Fibroblast of gingiva (primary cell): ENCODE data around the gene CARD16.
"Not testable (repeated sequence)": the region's sequence is repeated elsewhere in the genome, so short reads cannot be mapped to it uniquely, and the experiment has no call there.

Experiments used
- DNase-seq: peaks from one replicate; pipeline ENCODE4 v3.0.0-alpha.2; 2011; ENCODE audit warnings: low read depth

Gene CARD16

DNA sequence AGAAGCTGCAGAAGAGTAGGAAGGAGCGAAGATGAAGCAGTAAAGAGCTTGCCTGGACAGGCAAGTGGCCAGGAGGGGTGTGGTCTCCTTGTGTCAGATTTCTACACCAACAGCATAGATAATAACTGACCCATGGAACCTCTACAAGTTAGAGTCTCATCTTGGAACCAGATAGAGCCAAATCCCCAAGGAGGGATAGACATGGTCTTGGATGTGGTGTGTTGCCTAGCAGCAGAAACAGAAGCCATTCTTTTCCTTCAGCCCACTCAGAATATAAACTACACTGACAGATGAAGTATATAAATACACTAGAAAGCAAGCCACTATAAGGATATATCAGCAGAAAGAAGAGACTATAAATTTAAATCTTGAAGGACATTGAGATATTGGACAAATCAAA is 4.3 kb upstream of the CARD16 start:
- DNase-seq: no peak

DNA sequence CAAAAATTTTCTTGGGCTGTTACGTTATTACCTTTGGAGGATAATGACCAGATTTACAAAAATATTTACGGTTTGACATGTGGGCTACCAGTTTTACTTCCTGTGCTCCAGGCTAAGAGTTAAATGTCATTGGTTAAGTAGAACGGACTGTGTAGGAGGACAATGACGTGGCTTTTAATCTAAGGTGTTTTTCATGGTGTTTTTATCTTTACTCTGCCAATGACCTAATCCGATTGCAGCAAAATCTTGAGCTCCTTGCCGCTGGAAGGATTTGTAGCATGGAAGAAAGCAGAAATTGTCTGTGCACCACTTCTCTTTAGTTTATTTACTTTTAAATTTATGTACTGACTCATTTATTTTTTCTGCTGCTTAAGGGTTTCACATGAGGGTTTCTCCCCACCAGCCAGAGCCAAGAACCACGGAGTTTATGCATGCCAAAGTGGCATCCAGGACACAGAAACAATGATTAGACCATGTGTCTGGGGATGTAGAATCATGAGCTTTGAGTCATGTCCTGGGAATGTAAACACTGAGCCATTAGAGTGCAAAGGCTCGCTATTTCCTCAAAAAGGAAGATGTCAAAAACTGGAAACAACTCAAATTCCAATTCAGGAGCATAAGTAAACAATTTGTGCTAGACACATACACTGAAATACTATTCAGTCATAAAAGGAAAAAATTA is 1.9 kb upstream of the CARD16 start:
- peak; percentile 99 for DNase-seq

DNA sequence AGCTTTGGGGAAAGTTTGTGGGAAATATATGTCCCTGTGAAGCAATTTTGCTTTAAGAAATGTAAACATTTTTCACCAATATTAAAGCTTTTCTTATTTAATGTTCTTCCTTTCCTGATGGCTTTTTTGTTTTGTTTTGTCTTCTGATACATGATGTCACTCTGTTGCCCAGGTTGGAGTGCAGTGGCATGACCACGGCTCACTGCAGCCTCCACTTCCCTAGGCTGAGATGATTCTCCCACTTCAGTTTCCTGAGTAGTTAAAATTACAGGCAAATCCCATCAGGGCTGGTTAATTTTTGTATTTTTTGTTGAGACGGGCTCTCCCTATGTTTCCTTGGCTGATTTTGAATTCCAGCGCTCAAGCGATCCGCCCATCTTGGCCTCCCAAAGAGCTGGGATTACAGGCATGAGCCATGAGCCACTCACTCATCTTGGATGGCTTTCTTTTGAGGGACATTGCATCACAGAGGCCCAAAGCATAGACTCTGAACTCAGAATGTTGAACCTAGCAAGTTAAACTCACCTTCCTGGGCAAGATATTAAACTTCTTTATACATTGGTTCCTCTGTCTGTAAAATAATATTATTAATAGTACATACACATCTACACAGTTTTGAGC is 651 bp upstream of the CARD16 start:
- DNase-seq: peak; percentile 49

DNA sequence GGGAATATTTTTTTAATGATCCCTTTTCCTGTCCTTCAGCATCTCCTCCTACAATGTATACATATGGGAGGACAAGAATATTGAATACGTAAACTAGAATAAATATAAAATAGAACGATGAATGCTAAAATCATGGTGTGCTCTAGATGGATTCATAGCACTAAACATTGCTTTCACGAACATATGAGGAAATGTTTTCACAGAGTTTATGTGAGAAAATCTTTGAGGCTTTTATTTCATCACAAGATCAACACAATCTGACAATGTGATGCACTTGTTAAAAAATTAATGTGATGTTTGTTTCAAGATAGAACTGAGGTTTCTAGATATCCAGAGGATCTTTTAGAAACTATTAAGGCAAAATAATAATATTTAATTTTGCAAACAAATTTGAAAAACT is 3.0 kb downstream of the CARD16 start:
- no peak for DNase-seq

DNA sequence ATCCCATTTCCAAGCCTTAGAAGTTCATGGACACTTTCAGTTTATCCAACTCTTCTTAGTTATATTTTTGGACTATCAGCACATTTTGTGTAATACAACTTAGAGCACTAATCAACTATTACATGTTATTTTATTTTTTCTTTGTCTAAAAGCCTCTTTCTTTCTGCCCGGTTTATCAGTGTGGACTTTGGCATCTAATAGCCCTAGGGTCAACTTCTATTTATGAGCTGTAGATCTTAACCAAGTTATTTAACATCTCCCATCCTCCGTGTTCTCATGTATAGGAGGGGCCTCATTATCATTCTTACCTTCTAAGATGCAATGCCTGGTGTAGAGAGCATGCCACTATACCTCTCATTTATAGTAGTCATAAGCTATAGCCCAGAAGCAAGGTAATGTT is 4.4 kb downstream of the CARD16 start:
- no peak for DNase-seq

DNA sequence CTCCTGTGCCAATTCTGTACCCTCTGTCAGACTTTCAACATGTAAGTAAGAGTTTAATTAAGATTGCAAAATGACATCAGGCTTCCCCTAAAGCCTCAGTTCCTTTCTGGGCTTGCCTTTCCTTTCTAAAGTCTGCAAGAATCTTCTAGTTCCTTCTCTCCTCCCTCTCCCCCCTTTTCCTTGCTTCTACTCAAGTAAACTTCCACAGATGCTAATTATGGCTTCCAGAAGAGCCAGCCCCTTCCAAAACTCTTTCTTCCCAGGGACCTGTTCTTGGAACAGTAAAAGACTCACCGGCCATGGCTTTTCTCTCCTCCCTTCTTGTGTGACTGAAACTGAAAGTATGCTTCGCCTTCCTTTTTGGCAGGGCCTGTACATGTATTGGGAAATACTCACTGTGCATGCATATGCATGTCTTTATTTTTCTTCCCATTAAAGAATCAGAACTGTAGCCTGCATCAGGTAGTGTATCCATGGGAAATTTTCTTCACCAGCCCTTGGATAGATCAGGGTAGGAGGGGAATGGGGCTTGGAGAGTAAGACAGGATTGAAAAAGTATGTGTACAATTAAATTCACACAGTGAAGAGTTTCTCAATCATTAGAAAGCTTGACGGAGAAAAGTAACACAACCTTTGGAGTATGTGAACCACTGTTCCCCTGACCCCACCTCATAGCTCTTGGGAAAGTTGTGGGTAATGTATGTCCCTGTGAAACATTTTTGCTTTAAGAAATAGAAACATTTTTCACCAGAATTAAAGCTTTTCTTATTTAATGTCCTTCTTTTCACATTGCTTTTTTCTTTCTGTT is 10.1 kb downstream of the CARD16 start, which contains the start of gene CASP1:
TSS of gene CASP1 (minus strand) at position 332 of the 808 bp plus-strand sequence. CDS start at position 301, 31 bp downstream.
- DNase-seq: peak; percentile 76

DNA sequence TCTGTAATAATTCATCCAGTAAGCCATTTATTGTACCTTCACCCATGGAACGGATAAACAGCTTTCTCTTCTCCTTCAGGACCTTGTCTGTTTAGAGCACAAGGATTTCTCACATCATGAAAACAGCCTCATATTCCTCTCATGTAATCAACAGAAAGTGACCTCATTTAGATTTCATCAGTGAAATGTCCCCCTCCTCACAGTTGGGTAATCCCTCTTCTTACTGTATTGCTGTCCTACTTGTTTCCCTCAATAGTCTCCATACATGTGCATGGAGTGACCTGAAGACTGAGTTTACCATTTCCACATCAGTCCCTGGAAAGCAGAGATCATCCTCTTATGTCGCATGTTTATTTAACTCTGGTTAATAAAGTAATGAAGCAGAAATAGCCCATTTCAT is 10.7 kb downstream of the CARD16 start:
- DNase-seq: not testable (repeated sequence)

DNA sequence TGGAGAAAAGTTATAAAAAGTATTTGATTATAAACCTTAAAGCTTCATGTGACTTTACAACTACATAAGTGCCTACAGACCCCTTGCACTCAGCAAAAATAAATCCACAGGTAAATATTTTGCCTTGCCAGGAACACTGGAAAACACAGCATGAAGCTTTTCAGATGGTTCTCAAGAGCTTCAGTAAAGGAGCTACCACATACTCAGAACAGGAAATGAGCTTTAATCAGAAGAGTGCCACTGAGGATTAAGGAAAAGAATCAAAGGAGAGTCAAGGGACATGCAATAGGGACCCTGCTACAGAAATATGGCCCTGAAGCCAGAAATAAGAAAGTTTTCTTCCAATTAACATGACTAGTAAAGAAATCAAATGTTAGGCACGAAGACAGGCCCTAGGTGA is 11.4 kb downstream of the CARD16 start:
- DNase-seq: no peak

DNA sequence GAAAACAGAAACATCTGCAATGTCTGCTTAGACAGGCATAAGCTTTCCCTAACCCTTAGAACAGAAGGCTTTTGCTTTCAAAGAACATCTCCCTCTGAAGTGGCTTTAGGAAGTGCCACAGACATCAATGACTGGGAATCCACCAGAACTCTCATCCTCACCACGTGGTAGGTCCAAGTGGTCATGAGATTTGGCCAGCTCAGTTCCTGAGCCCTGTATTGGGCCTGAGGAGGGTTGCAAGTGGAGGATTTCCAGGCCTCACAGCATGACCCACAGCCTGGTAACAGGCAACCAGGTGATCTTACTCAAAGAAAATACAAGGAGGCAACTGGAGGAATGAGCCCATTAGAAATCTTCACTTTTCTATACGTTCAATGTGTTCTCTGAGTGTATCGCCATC is 11.8 kb downstream of the CARD16 start:
- no peak for DNase-seq

DNA sequence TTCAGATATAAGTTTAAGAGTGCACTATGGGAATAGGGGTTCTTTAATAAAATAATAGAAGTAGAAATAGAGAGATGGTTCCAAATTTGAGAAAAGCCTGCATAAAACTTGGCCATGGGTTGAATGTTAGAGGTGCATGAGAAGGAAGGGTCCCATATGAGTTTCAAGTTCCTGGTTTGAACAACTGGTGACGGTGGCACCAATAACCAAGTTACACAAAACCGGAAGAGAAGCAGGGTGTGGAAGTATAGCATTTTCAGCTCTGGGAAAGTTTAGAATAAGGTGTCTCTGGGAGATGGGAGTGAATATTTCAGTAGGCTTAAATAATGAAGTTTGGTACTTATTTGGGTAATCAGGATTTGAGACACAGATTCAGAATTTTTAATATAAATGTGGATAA is 12.6 kb downstream of the CARD16 start:
- DNase-seq: no peak

DNA sequence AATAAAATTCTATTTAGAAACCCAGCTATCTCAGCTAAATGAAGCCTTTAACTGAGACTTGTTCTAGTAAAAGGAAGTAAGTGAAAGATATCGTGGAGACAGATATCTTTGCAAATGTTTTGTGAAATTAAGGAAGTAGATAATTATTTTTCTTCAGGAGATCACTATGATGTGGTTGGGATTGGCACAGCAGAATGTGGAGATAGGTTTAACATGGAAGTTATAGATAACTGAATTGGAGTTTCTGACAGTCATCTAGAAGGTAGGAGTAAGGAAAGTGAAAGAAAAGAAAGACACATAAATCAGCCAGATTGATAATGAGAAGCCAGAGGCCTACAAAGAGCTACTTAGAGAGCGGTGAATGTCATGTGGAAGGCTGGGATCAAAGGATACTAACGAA is 17.5 kb downstream of the CARD16 start:
- no peak for DNase-seq

DNA sequence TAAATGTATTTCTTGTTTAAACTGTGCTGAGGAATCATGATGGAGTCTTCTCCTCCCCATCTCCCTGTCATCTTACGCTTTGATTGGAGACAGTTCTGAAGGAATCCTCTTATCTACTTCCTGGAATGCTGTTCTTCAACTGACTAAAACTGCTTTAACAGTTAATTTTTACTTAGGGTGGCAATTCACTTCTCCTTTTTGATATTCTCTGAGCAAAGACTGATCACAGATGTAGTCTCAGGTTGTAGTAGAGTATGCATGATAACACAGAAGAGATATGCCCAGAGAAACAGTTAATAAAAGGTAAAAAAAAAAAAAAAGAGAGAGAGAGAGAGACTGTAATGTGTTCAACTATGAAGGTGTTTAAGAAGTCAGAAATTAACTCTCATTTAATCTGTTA is 20.7 kb downstream of the CARD16 start:
- no peak for DNase-seq

DNA sequence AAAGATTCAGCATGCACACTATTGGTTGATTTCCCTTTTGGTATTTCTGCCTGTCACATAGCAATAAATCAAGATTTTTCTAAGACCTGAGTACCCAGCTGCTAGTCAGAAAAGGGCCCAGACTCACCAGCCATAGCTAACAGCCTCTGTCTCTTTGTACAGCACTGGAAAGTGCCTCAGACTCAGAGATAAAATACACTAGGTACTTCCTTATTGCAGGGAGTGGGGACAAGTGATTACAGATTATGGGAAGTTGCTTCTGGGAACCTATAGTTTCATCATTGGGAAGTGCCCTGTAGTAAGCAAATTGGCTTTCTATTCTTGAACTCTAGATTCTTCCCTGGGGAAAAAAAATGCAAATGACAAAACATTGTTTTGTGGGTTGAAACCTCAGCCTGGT is 22.1 kb downstream of the CARD16 start, which contains the start of gene CASP5:
TSS of gene CASP5 (minus strand) at position 166 of the 400 bp plus-strand sequence. CDS start at position 134, 32 bp downstream.
- DNase-seq: no peak

DNA sequence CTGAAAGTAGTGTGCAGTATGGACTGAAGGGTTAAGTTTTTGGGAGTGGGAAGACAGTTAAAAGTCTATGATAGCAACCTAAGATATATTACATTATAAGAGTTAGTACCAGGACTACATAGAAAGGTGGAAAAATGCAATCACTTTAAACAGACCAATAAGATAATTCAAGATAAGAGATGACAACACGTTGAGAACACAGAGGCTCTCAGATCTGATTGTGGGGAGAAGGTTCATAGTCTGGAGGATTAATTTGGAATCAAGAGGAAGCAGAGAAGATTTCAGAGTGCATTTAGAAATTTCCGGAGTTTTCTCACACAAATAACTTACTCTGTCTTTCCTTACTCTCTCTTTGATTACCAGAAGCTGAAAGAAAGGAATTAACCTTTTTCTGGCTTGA is 22.6 kb downstream of the CARD16 start:
- no peak for DNase-seq

DNA sequence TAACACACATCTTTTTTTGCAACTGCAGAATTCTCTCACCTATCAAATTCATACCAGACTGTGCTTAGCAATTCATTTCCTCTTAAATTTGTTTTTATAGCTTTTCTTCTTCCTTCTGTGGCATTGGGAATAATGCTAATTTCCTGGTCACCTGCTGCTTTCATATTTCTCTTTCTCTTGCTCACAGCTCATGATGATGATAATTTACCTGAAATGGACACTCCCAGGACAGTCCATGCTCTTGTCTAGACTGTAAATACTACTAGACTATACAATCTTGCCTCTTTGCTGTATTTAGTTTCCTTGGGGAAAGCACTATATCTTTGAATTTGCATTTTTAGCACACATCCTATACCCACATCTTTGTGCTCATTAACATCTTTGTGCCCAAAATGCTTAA is 37.7 kb downstream of the CARD16 start:
- no peak for DNase-seq

DNA sequence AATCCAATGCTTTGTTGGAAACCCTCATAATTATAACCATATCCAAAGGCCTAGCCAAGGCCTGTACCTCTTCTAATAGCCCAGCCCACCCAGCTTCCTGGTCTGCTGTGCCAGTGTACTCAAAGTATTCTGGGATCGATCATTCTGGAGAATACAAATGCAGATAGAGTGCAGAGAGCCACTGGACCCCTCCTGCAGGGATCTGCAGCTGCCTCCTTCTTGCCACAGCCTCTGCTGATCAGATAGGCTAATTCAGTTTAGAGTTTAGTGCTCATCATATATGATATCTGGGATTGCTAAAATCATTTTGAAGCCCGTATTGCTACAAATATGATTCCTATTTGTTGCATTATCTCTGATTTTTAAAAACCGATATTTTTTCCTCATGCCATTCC is 39.7 kb downstream of the CARD16 start:
- DNase-seq: no peak

DNA sequence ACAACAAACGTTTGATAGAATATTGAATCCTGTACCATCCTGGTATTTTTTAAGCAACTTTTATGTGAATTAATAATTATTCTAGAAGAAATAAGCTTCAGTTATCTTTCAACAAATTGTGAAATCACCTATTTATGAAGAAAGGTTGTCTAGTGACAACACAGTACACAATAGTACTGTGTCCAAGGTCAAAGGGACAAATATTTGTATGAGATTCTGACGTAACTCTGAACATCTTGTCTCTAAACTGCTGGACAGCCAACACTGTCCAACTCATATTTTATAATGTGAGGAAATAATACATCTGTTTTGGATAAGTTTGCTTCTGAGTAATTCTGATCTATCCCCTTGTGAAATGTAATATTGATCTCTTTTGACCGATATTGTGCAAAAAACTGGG is 41.1 kb downstream of the CARD16 start:
- DNase-seq: peak; percentile 72

DNA sequence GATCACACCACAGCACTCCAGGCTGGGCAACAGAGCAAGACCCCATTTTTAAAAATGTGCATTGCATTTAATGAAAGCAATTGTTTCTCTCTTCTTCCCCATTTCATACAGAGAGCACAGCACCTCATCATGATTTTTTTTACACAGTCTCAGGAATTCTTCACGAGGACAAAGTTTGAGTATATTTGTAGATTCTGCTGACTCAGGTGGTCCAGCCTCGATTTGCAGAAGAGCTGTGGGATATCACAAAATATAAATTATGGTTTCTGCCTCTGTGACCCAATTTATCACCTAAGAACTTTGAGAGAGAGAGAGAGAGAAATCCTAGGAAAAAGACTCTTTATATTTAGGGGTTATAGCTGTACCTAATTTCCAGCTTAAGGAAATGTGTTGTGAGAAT is 42.0 kb downstream of the CARD16 start:
- no peak for DNase-seq

DNA sequence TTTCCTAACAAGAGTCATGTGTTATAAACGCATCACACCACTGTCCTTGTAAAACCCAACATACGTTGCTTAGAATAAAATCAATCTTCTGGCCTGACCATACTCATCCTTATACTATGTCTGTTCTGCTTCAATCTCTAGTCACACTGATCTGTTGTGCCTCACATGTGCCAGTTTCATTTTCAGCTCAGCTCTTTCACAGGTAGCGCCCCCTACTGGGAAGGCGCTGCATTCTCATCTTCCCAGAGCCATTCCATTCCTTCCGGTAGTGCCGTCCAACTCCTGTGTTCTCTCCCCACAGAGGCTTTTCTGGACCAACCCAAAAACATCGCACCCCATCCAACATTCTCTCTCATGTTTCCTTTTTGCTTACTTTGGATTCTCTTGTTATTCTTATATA is 44.3 kb downstream of the CARD16 start:
- no peak for DNase-seq

DNA sequence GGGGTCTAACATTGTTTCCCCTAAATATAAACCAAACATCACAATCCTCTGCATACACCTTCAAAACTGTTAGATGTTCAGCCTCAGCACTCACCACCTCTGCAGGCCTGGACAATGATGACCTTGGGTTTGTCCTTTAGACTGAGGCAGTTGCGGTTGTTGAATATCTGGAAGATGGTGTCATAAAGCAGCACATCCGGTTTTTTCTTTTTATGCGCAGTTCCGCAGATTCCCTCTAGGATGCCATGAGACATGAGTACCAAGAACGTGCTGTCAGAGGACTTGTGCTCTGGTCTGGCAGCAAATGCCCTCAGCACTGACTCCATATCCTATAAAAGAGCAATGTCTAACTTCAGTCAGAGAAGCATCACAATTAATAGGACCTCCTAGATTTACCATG is 45.0 kb downstream of the CARD16 start:
- no peak for DNase-seq

DNA sequence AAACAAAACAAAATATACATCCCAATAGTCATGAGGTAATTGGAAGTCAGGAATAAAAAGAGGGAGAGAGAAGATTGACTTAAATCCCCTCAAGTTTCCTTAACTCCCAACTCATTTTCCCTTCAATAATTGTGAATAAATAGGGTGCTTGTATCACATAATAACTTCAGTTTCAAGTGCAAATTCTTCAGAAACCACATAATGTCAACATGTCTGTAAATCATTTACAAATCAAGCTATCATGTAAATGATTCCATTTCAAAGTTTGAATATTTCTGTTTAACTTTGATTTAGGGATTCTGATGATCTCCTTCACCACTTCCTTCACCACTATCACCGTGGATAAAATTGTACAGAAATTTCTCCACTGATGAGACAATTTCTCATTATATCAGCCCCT is 45.4 kb downstream of the CARD16 start:
- no peak for DNase-seq

DNA sequence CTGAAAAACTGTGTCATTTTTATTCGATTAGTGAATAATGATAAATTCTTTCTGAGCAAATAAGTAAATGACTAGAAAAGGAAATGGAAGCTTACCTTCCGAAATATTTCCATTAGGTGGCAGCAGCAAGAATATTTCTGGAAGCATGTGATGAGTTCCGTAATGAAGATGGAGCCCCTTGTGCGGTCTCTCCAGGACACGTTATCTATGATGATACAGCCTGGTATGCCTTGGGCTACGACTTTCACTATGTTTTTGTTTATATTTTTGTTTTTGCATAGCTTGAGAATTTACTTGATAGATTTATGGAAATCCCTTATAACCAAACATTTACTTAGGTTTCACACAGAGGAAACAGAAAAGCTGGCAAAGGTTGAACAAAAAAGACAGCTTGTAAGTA is 47.8 kb downstream of the CARD16 start:
- no peak for DNase-seq

DNA sequence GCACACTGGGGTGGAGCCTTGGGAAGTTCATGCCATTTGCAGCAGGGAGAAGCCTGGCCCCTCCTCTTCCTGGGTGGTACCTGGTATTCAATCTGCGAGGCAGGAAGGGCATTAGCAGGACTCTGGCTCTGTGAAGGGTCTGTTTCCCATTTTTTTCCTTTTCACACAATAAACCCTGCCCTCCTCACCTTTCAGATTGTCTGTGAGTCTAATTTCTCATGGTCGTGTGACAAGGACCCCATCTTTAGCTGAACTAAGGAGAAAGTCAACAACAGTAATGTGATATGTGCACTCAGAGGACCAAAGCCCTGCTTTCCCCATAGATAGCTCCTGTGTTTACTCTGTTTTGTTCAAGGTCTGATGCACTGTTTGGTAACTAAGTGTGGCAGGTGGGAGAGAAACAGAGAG is 50.1 kb downstream of the CARD16 start:
- DNase-seq: no peak
